Jurkat, Clone E6-1 (cell line): ENCODE measurements around the gene MTHFSD.
A peak's percentile ranks its signal among the peaks of the same experiment; 100 is the strongest.

Experiments
- DNase-seq: peaks from one replicate; pipeline ENCODE4 v3.0.0-alpha.2; 2011; ENCODE audit warnings: low read depth, low spot score
- H3K4me3 ChIP-seq: 2 replicates; pipeline ENCODE4 v1.5.1; 2011; ENCODE audit warnings: mild to moderate bottlenecking, low read length, control low read depth, moderate library complexity

The MTHFSD gene

GRCh38 chr16:86572606-86573005, 17.6 kb upstream of the MTHFSD start:
- no peak overlapping the region for H3K4me3 ChIP-seq
- no peak for DNase-seq

GRCh38 chr16:86572041-86572521, 17.0 kb upstream of the MTHFSD start:
- no peak overlapping the region for H3K4me3 ChIP-seq
- DNase-seq = no peak

DNA sequence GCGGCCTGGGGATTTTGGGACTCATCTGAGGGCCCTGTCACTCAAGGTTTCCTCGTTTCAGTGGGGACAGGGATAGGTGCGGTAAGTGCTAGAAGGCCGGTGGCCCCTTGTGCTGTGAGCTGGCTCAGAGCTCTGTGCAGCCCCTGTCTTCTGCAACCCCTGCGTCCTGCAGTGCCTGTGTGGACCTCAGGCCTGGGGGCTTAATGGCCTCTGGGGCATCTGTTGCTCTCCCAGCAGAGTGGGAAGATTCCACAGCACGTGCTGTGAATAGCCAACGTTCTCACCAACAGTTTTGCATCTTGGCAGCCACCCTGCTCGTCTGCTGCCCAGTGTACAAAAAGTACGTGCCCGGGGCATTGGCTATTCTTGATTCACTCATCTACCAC, 16.5 kb upstream of the MTHFSD start:
- no peak overlapping the region for H3K4me3 ChIP-seq
- no peak for DNase-seq

GRCh38 chr16:86570558-86571529, 15.8 kb upstream of the MTHFSD start:
- H3K4me3 ChIP-seq = no peak overlapping the region
- DNase-seq = no peak

DNA sequence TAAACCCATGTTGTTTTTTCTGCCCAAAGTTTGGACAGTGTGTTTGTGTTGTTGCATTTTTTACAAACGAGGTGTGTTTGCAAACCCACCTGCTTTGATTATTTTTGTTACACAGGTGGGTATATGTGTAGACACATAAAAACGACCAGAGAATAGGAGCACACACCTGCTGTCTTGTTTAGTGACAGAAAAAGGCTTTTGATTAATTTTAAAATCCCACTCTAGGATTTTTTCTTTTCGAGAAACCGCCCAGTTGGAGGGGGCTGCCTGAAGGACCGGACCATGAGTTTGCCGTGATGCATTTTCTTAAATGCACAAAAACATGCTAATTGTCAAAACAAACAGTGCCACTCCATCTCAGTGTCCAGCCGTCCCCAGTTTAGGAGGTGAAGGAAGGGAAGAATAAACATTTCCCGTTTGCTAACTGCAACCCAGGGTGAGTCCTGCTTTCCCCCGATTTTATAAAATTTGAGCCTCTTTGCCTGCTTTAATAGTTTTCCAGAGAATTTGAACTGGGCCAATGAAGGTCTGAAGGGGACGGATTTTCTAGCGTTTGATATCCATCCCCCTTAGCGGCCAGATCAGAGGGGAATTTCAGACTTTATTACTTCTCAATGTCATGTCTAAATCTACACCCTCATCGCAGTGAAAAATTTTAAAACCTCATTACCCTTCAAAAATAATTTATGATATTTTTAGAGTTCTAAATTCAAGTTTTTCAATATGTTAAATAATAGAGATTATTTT, 14.8 kb upstream of the MTHFSD start:
- H3K4me3 ChIP-seq = no peak overlapping the region
- DNase-seq = no peak

GRCh38 chr16:86568677-86569623, 13.9 kb upstream of the MTHFSD start:
- no peak overlapping the region for H3K4me3 ChIP-seq
- no peak for DNase-seq

GRCh38 chr16:86567701-86568581, 12.9 kb upstream of the MTHFSD start:
- no peak for DNase-seq

DNA sequence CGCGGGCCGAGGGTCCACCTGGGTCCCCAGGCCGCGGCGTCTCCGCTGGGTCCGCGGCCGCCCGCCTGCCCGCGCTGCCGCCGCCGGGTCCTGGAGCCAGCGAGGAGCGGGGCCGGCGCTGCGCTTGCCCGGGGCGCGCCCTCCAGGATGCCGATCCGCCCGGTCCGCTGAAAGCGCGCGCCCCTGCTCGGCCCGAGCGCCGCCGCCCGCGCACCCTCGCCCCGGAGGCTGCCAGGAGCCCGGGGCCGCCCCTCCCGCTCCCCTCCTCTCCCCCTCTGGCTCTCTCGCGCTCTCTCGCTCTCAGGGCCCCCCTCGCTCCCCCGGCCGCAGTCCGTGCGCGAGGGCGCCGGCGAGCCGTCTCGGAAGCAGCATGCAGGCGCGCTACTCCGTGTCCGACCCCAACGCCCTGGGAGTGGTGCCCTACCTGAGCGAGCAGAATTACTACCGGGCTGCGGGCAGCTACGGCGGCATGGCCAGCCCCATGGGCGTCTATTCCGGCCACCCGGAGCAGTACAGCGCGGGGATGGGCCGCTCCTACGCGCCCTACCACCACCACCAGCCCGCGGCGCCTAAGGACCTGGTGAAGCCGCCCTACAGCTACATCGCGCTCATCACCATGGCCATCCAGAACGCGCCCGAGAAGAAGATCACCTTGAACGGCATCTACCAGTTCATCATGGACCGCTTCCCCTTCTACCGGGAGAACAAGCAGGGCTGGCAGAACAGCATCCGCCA, 12.1 kb upstream of the MTHFSD start:
- no peak overlapping the region for H3K4me3 ChIP-seq

More at GRCh38 chr16:86567701-86568581, 12.9 kb upstream of the MTHFSD start:
- H3K4me3 ChIP-seq = no peak overlapping the region

DNA sequence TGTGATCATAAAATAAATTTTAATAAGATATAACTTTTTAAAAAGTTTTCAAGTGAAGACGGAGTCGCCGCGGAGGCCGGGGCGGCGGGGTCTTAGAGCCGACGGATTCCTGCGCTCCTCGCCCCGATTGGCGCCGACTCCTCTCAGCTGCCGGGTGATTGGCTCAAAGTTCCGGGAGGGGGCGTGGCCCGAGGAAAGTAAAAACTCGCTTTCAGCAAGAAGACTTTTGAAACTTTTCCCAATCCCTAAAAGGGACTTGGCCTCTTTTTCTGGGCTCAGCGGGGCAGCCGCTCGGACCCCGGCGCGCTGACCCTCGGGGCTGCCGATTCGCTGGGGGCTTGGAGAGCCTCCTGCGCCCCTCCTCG, 11.5 kb upstream of the MTHFSD start, which contains the start of gene FOXC2:
FOXC2 (plus strand) TSS at position 229 of the 365 bp plus-strand sequence. CDS start 507 bp downstream, outside the sequence.
- H3K4me3 ChIP-seq = no peak within 1 kb of the TSS
- DNase-seq = no peak

More for the DNA sequence above, 12.1 kb upstream of the MTHFSD start:
- no peak for DNase-seq

DNA sequence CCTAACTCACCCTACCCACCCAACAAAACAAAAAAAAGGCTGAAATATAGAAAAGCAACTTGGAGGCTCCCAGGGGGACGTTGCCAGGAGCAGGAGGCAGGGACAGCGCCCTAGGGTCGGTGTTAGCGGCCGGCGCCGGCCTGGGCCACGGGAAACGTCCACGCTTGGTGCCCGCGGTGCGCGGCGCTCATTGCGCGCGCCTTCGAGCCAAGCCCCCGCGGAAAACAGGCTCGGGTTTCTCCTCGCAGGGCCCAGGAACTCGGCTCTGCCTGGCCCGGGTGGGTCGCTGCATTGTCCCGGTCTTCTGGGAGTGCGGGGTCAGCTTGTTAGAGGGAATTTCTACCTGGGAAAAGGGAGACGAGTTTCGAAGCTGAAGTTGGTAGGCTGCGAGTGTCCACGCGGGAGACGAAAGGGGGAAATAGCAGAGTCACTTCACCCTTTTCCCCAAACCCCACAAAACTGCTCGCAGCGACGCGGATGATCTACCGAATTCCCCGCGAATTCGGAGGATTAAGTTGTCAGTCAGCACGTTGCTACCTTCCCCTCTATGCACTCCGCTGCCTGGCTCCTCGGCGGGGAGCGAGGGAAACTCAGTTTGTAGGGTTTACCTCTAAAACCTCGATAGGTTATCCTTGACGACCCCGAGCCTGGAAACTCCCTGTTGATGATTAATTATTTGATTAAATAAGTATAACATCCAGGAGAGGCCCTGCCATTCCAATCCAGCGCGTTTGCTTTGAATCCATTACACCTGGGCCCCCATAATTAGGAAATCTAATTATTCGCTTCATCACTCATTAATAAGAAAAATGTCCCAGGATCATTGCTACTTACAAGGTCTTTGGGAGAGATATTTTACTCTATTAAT, 10.8 kb upstream of the MTHFSD start:
- DNase-seq = no peak
- H3K4me3 ChIP-seq = no peak overlapping the region

- no peak overlapping the region for H3K4me3 ChIP-seq
- no peak for DNase-seq
These were observed 10.2 kb upstream of the MTHFSD start for GRCh38 chr16:86565181-86565631.

GRCh38 chr16:86563469-86564345, 8.7 kb upstream of the MTHFSD start:
- DNase-seq = peak; percentile 83
- H3K4me3 ChIP-seq = peak overlapping the region; percentile 21

DNA sequence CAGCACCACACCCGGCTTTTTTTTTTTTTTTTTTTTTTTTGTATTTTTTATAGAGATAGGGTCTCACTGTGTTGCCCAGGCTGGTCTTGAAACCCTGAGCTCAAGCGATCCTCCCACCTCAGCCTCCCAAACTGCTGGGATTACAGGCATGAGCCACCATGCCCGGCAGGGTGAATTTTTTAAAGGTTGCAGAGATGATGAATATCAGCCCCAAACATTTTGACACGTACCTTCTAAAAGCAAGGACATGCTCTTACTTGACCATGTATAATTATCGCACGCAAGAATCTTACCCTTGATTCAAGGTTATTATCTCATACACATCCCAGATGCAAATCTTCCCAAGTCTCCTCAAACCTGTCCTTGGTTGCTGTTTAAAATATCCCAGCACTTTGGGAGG, 7.3 kb upstream of the MTHFSD start:
- DNase-seq = no peak
- no peak overlapping the region for H3K4me3 ChIP-seq

DNA sequence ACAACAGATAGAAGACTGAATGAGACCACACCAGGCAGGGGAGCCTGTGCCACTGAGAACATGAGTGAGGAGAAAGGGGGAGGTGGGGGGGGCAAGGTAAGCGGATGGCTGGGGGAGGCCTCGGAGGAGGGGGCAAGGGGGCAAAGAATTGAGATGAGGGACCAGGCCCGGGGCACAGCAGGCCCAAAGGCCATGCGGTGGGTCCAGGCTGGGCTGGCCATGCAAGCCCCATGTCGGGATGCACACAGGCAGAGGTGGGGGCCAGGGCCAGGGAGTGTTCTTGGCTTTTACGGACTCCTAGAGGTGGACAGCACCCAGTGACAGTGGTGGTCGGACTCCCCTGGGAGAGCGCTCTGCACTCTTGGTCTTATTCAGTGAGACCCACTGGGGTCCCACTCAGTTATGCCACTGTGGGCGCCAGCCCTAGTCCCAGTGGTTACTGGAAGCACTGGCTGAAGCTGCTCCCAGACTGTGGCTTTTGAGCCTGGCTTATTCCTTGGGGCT, 4.8 kb upstream of the MTHFSD start:
- no peak for DNase-seq
- H3K4me3 ChIP-seq = no peak overlapping the region
